Measurements from ENCODE around the gene ICE2.

ICE2 gene

DNA sequence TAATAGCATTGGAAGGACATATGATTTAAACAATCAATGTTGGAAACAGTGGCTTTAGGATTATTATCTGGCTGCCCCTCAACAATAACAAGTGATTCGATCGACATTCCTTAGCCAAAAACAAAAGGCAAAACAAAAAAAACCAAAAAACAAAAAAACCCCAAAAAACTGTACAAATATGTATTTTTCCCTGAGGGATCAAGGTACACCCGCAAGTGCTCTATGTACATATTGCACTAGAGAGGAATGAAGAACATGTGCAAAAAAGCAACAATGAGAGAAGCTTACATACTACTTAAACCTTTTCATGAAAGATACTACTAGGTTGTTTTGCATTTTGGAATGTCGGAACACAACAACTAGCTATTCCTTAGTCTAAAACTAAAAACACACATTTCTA, 14.2 kb upstream of the ICE2 start:
- DNase-seq (ENCODE audit: low read depth in 2 of 2) = no peak

DNA sequence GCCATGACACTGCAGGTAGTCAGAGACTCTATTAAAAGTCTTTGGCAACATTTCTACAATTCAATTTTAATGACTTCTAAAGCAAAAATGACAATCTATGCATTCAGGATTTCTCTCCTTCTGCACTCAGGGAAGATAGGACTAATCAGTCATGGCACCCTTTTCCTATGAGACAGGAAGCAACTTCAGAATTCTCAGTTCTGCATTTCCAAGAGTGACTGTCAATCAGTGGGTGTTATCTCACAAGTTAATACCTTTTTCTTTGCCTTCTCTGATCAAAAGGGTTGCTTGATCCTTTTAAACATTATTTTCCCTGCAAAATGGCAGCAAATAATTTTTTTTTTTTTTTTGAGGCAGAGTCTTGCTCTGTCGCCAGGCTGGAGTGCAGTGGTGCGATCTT, 7.8 kb upstream of the ICE2 start:
- no peak for DNase-seq (ENCODE audit: low read depth in 2 of 2)

DNA sequence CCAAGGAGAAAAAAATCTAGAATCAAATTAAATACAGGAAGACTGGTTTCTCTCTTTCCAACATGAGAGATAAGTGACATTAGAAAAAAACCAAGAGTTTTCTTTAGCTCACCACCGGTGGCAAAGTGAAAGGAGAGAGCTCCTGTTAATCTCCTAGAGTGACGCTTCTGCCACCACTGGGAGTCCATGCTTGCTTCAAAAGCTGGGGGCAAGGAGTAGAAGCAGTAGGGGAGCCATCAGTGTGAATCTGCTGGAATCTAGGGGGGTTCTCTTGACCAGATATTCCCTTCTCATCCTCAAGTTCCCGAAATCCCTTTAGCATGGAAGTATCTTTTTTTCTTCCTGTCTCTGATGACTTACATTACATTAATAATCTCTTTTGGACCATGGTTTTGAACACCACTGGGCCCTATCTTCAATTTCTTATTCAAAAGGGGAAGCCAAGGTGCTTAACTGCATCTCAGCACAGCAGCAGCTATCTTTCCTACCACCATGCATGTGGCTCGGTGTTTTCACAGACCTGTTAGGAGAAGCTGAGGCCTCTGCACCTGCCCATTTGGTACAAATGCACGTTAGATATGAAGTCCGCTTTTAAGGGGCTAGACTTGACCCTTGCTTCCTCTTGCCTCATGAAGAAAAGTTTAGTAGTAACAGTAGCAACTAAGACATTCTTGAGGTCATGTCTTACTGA, 6.6 kb upstream of the ICE2 start:
- no peak for DNase-seq (ENCODE audit: low read depth in 2 of 2)

DNA sequence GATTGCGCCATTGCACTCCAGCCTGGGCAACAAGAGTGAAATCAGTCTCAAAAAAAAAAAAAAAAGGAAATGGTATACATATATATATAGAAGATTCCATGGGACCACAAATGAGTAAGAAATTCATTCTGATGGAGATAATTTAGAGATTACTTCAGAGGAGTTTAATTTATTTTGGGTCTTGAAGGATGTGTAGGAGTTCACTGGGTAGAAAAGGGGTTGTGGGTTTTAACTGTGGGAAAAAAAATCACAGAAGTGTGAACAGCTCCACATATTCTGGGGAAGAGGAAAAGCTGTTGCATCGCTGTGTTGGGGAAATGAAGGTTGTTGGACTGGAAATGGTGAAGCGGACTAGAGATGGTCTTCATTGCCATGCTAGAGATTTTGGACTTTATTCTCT, 4.1 kb upstream of the ICE2 start:
- no peak for DNase-seq (ENCODE audit: low read depth in 2 of 2)

DNA sequence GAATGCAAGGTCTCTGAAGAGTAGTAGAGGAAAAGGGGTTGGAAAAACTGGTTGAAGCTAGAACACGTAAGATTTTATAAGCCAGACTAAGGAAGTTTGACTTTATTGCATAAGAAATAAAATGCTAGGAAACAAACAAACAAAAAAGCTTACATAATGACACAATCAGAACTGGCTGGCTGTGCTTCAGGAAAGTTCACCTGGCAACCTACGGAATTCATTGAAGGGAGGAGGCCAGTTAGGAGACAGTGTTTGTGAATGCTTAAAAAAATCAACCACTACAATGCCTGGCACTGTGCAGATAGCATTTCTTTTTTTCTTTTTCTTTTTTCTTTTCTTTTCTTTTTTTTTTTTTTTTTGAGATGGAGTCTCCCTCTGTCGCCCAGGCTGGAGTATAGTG, 1.9 kb upstream of the ICE2 start:
- DNase-seq (ENCODE audit: low read depth in 2 of 2) = no peak

DNA sequence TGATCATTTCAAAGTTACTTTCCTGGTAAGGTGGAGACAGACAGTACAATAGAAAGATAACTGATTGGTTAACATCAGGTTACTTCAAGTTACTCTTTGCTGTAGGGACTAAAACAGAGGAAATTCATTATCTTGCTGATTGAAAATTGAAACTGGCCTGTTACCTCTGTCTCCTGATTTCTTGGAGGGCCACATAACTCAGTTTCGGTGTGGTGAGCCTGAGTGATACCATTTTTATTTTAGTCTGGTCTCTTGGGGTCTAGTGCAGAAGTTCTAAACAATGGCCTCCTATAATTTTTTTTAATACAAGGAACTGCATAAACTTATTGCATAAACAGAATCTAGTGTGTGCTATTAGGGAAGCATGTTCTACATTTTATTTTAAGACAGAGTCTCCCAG, 1.2 kb upstream of the ICE2 start:
- DNase-seq (ENCODE audit: low read depth in 2 of 2) = no peak

DNA sequence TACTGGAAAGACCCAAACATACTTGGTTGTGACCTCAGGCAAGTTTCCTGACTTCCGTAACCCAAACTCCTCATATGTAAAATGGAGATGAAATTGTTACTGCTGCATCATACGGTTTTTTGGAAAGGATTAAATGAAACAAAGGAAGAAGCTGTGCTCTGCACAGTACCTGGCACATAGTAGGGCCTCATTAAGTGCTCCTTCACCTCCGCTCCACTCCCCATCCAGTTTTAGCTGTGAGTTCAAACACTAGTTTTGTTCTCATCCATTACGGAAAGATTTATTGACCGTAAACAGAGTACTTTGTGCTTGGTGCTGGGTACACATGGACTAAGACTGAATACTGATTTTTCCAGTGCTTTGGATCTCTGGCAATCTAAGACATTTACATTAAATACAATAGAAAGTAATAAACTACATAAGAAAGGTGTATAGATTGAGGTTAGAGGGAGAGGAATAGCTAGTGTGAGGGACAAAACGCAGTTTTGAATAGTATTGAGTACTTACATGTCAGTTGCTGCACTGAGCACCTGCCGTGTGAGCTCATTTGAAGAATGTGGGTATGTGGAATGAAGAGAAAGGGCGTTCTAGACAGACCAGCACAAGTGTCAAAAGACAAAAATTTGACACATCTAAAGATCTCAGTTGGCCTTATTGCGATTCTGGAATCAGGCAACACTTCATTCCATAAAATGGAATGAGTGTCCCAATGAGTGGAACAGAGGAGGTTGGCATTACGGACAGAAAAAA, 594 bp upstream of the ICE2 start:
- DNase-seq (ENCODE audit: low read depth in 2 of 2) = no peak

DNA sequence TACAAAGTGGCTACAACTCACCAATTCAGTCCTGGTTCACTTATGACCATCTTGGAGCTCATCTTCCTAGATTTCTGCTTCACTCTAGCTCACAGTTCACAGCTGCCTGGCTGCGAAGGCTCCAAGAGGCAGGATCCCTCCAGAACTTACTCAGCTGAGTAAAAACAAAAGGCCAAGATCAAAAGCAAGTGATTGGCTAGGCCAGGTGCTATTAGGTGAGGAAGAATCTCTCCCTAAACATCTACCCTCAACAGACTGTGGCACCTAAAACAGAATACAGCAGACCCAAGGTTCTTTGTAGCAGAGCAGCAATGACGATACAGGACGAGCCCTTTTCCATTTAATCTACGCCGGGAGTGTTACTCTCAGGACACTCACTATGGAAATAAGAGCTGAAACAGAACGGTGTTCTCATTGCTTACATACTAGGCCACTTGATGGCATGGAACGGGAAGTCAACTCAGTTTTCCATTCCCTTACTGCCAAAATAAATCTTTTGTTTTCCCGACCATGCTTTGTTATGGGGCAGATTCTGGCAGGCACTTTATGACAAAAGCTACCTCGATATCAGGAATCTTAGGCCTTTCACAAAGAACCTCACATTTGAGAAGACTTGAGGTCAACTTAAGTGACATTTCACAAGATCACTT, 901 bp downstream of the ICE2 start:
- DNase-seq (ENCODE audit: low read depth in 2 of 2) = no peak

DNA sequence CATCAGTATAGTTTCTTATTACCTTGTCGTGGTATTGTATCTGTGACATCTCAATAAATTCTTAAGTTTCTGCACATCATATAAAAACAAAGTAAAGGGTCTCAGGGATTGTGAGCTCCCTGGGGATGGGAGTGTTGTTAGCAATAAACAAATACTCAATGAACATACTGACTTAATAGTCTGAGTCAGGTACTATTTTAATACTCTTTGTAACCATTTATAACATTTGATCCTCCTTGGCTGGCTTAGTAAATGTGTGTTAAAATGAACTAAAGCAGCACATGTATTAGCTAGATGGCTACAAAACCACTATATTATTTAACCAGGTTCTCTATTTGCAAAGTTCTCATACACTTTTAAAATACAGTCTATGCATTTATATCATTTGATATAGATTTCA, 1.8 kb downstream of the ICE2 start:
- no peak for DNase-seq (ENCODE audit: low read depth in 2 of 2)

DNA sequence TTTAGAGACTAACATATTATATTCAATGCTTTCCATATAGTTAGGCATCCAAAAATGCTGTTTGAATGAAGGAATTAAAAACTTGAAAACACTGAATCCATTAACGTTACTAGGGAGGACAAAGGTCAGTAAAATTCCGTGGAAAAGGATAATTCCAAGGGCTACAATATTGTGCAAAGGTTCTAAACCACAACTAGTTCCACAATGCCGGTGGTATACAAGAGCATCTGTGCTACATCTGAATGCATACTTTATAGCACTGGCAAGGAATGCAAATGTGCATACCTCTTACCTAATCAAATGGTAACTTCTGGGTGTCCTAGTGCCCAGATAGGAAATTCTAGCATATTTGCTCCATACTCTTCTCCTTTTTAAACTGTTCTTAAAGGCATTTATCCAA, 2.2 kb downstream of the ICE2 start:
- DNase-seq (ENCODE audit: low read depth in 2 of 2) = no peak

DNA sequence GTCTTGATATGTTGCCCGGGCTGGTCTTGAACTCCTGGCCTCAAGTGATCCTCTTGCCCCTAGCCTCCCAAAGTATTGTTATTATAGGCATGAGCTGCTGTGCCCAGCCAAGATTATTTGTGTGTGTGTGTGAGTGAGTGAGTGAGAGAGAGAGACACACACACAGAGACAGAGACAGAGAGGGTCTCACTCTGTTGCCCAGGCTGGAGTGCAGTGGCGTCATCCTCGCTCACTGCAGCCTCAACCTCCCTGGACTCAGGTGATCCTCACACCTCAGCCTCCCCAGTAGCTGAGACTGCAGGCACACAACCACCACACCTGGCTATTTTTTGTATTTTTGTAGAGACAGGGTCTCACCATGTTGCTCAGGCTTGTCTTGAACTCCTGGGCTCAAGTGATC, 5.8 kb downstream of the ICE2 start:
- DNase-seq (ENCODE audit: low read depth in 2 of 2) = no peak

DNA sequence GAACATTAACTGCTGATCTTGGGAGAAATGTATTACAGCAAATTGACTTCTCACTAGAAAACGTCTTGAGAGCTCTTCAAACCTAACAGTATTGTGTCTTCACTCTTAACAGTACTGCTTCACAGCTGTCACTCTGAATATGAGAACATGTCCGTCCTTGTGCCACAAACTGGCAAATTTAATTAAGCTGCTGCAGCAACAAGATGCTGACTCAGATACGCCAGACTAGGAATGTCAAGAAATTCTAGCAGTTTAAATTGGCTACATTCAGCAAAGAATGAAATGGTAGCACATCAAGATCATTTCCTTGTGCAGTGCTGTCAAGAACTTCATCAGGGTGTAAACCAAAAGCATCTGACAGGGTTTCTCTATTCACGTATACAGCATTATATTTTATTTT, 7.6 kb downstream of the ICE2 start:
- no peak for DNase-seq (ENCODE audit: low read depth in 2 of 2)

DNA sequence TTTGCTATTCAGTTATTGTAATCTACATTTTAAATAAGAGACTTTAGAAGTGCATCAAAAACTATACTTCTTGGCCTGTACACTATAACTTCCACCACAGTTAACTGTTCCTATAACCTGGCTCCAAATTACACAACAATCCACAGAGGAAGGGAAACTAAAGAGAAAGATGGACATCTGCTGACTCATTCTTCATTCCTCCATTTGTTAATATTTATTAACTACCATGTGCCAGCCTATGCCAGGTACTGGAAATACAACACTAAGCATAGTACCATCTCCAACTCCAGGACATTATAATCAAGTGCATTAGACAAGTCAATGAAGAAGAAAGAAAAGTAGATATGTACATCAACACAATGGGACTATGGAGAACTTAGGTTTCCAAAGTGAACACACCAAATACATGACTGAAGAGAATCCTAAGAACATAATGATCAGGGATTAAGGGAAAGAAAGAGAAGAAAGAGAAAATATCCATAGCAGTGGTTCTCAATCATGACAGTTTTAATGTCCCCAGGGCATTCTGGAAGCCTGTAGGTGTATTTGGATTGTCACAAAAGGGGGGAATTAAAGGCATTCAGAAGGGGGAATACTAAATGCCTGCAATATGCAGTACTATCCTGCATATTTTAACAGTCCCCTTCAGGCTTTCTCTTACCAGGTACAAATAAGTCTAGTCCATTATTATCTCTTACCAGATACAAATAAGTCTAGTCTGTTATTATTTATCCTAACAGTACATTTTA, 8.9 kb downstream of the ICE2 start:
- DNase-seq (ENCODE audit: low read depth in 2 of 2) = no peak

DNA sequence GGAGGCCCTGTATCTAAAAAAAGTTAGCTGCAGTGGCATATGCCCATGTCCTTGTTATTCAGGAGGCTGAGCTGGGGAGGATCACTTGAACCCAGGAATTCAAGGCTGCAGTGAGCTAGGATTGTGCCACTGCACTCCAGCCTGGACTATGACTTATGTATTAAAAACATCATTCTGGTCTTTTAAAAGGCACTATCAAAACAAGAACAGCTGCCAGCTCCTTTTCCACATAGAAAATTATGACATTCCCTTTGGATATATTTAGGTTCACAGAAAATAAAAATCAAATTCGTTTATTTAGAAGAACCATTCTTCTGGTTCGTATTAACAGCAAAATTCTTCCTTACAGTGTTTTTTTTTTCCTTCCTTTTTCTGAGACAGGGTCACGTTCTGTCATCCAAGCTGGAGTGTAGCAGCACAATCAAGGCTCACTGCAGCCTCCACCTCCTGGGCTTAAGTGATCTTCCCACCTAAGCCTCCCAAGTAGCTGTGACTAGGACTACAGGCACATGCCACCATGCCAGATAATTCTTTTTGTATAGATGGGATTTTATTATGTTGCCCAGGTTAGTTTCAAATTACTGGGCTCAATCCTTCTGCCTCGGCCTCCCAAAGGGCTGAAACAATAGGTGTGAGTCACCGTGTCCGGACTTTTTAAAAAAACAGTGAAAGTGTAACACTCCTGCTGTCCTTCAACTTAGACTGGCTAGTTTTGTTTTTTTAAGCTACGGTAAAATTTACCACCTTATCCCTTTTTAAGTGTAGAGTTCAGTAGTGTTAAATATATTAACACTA, 13.9 kb downstream of the ICE2 start:
- DNase-seq (ENCODE audit: low read depth in 2 of 2) = no peak

DNA sequence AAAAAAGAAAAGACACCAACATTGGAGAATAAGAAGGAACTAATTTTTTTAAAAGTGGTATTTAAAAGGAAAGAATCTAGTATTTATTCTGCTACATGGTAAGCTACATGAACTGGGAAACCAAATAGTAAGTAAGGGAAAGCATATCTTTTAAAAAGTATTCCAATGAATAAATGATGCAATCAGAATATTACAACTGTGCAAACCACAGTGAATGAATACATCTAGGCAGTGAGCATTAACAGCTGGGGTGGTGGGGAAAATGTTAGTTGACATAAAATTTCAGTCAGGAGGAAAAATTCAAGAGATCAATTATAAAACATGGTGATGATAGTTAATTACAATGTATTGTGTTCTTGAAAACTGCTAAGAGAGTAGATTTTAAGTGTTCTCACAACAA, 16.9 kb downstream of the ICE2 start:
- DNase-seq (ENCODE audit: low read depth in 2 of 2) = no peak

DNA sequence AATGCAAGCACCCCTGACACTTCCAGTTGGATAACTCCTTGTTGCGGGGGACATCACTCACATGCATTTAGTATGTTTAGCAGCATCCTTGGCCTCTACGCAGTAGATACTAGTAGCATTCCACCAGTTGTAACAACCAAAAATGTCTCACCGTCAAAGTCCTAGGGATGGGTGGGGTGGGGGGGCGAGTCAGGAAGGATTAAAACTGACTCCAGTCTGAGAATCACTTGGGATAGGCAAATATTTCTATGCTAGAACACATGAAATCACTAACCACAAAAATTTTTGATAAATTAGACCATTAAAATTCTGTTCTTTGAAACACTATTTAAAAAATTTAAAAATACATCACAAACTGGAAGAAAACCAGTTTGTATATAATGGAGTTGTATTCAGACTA, 18.0 kb downstream of the ICE2 start:
- DNase-seq (ENCODE audit: low read depth in 2 of 2) = no peak

DNA sequence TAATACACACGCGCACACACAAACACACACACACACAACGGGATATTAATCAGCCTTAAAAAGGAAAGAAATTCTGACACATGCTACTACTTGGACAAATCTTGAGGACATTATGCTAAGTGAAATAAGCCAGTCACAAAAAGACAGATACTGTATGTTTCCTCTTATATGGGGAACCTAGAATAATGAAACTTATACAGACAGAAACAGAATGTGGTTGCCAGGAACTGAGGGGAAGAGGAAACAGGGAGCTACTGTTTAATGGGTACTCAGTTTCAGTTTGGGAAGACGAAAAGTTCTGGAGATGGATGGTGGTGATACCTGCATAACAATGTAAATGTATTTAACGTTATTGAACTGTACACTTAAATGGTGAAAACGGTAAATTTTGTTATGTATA, 20.2 kb downstream of the ICE2 start:
- no peak for DNase-seq (ENCODE audit: low read depth in 2 of 2)

DNA sequence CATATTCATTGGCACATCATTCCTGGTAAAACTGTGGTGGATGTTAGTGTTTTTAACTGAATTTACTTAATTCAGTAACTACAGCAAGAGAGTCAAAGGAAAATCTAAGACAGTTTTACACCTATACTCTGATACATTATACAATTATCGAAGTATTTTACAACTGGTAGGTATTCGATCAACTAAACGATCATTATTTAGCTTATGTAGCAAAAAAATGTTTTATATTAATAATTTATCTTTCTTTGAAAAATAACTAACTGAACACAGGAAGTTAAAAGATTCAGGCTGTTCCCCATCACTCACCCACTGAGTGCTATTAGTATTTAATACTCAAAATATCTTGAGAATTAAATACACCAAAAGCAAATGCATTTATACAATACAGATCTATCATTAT, 21.0 kb downstream of the ICE2 start:
- DNase-seq (ENCODE audit: low read depth in 2 of 2) = no peak

DNA sequence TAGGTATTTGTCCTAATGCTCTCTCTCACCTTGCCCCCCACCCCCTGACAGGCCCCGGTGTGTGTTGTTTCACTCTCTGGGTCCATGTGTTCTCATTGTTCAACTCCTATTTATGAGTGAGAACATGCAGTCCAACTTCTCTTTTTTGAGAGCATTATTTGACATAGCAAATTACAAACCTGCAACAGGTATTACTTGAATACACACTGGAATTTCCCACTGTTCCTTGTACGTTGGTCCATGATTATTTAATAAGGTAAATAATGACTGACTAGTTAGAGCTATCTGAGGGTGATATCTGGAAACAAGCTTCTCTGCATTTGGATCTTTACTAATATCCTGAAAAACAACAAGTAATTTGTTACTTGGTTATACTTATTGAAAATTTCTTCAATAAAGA, 24.1 kb downstream of the ICE2 start:
- no peak for DNase-seq (ENCODE audit: low read depth in 2 of 2)

DNA sequence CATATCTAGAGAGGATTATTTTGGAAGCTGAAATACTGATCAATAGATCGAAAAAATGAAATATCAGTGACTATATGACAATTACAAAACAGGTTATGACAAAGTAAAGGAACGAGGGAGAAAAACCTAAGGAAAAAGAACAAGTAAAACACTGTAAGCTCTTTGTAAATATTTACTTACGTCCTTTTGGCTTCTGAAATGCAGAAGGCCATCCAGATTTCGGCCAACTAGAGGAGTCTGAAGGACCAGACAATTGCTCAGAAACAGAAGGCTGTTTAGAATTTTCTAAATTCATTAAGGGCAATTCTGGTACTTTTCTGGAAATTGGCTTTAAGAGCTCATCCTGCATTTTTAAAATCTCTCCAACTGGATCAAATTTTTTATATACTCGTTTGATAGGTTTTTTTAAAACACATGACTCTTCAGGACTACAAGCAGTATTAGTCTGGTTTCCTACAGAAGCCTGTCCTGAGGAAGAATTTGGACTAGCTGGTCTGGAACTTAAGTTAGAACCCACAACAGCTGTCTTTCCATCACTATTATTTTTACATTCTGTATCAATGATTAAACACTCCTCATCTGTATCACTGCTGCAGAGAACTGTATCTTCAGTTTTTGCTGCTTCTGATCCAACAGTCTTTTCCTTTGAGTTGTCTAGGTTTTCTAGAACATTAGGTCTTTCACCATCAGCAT, 30.1 kb downstream of the ICE2 start:
- no peak for DNase-seq (ENCODE audit: low read depth in 2 of 2)

DNA sequence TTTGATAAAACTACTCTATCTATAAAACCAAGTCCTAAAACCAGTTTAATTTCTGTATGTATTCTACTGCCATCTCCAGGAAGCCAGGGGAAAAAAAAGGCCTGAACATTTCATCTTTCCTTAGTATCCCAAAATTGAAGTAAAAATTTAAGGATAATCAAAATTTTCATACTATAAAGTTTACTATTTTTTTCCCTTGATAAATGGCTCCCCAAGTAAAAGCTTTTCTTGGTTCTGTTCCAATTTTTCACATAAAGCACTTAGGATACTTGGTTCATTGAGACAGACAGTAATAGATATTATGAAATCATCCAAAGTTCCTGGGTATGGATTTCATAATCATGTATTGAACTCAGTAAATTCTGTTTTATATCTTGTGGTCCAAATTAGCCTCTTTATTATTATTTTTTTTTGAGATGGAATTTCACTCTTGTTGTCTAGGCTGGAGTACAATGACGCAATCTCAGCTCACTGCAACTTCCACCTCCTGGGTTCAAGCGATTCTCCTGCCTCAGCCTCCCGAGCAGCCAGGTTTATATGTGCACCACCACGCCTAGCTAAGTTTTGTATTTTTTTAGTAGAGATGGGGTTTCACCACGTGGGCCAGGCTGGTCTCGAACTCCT, 34.5 kb downstream of the ICE2 start:
- DNase-seq (ENCODE audit: low read depth in 2 of 2) = no peak

Data from stimulated activated CD4-positive, alpha-beta T cell treated with anti-CD3 and anti-CD28 coated beads, Interleukin-1b, Interleukin-23, amount 100 ng/mL, for 1 hour (primary cell).